Urothelium cell line (cell line): ENCODE results near the gene FCRLA.
"Not testable (repeated sequence)": the region's sequence is repeated elsewhere in the genome, so short reads cannot be mapped to it uniquely, and the experiment has no call there.

ENCODE experiments used
- DNase-seq: peaks from one replicate; pipeline ENCODE4 v3.0.0; 2011; ENCODE audit warnings: low spot score, mixed read lengths
- FAIRE-seq: peaks from 2 replicates; lab custom pipeline; 2011; peaks lifted over from hg19 to GRCh38; lab: Jason Lieb, UNC

Gene FCRLA

GRCh38 chr1:161702250-161702649 lies 4.8 kb upstream of the FCRLA start:
- DNase-seq (no peak), FAIRE-seq (no peak)

GRCh38 chr1:161705537-161705936 lies 1.5 kb upstream of the FCRLA start:
- FAIRE-seq: no peak
- DNase-seq: no peak

GRCh38 chr1:161706113-161706481 lies 932 bp upstream of the FCRLA start:
- DNase-seq (no peak), FAIRE-seq (no peak)

- no peak for DNase-seq
- FAIRE-seq: no peak
Measured at GRCh38 chr1:161707503-161707902, 474 bp downstream of the FCRLA start.

- FAIRE-seq (no peak), DNase-seq (no peak)
Measured at GRCh38 chr1:161709373-161709772, 2.3 kb downstream of the FCRLA start.

GRCh38 chr1:161710560-161710959 lies 3.5 kb downstream of the FCRLA start:
- FAIRE-seq: no peak
- DNase-seq: no peak

- no peak for FAIRE-seq
- no peak for DNase-seq
Measured at GRCh38 chr1:161718559-161719324, 11.7 kb downstream of the FCRLA start.

GRCh38 chr1:161719325-161719611 lies 12.2 kb downstream of the FCRLA start:
- FAIRE-seq (no peak), DNase-seq (no peak)

- DNase-seq (no peak), FAIRE-seq (no peak)
Measured at GRCh38 chr1:161720422-161720821, 13.4 kb downstream of the FCRLA start.

- no peak for DNase-seq
- FAIRE-seq: no peak
Measured at GRCh38 chr1:161720956-161721737, 14.1 kb downstream of the FCRLA start, which contains the start of gene FCRLB. TSS of gene FCRLB (plus strand) at chr1:161721544. CDS start at chr1:161722673, 1,129 bp downstream.

- DNase-seq: peak; percentile 72
- no peak for FAIRE-seq
Measured at GRCh38 chr1:161721738-161722343, 14.8 kb downstream of the FCRLA start.

- FAIRE-seq (no peak), DNase-seq (no peak)
Measured at GRCh38 chr1:161722406-161722805, 15.4 kb downstream of the FCRLA start.

GRCh38 chr1:161723459-161724141 lies 16.6 kb downstream of the FCRLA start:
- DNase-seq: no peak
- FAIRE-seq: no peak

GRCh38 chr1:161725258-161725907 lies 18.4 kb downstream of the FCRLA start:
- not testable (repeated sequence) for DNase-seq, FAIRE-seq

GRCh38 chr1:161725908-161726472 lies 19.0 kb downstream of the FCRLA start:
- FAIRE-seq (no peak), DNase-seq (peak; percentile 40)

- FAIRE-seq: no peak
- peak; percentile 85 for DNase-seq
Measured at GRCh38 chr1:161726473-161727255, 19.6 kb downstream of the FCRLA start.

GRCh38 chr1:161727256-161727924 lies 20.4 kb downstream of the FCRLA start:
- DNase-seq (peak; percentile 11), FAIRE-seq (no peak)

- FAIRE-seq: no peak
- no peak for DNase-seq
Measured at GRCh38 chr1:161728376-161729226, 21.6 kb downstream of the FCRLA start.
